ENCODE results near the gene SEL1L3. TPM values are rescaled to one million over a fixed set of nuclear protein-coding genes. Genes with fewer than 3 reads are reported as not detected.

The SEL1L3 gene
- total and polyA plus RNA-seq, 11 donors = 1.1 to 20.7 (median 3.6) TPM

GRCh38 chr4:25815586-25815985 is 47.2 kb downstream of the SEL1L3 start:
- intact Hi-C loops (cut with DNase I) = no loop called here
- H3K4me3 ChIP-seq = no peak overlapping the region
- H3K9me3 ChIP-seq = no peaks in the 10 kb centered on the region
- H3K4me1 ChIP-seq = peaks cover 0 to 16% (median 11%) of the 10 kb centered on the region in 12 donors
- DNase-seq = no peak
- peaks cover 0 to 27% (median 0%) of the 10 kb centered on the region in 9 donors for H3K36me3 ChIP-seq
- no peaks in the 10 kb centered on the region for H3K27me3 ChIP-seq
- no peak for ATAC-seq
- 92 to 97% (median 96%) methylated on average over 5 of the region's 5 CpGs for WGBS, 4 donors
- TF ChIP-seq CTCF (IDR thresholded peaks at IDR 0.05) = no peak
- no peak for TF ChIP-seq POLR2A (IDR thresholded peaks at IDR 0.05)
- H3K27ac ChIP-seq = no peak overlapping the region

GRCh38 chr4:25814301-25815136 is 48.3 kb downstream of the SEL1L3 start:
- Histone ChIP-seq H3K4me1 (peaks cover 0 to 16% (median 11%) of the 10 kb centered on the region in 12 donors), H3K4me3 (no peak overlapping the region), H3K27me3 (no peaks in the 10 kb centered on the region), H3K9me3 (no peaks in the 10 kb centered on the region), H3K36me3 (peaks cover 0 to 16% (median 0%) of the 10 kb centered on the region in 9 donors), H3K27ac (peak overlapping the region in 3 of 12 donors; percentile 3 to 54 (median 42))
- DNase-seq (peak in 4 of 5 donors; percentile 41 to 51 (median 44)), ATAC-seq (peak; percentile 77 to 81 (median 81))
- 53 to 62% (median 58%) methylated on average over 13 of the region's 13 CpGs for WGBS, 4 donors
- intact Hi-C loops (cut with DNase I) = no loop called here
- no peak for TF ChIP-seq CTCF (IDR thresholded peaks at IDR 0.05)

GRCh38 chr4:25813448-25814106 is 49.2 kb downstream of the SEL1L3 start:
- Histone ChIP-seq H3K9me3 (no peaks in the 10 kb centered on the region), H3K36me3 (peaks cover 0 to 7% (median 0%) of the 10 kb centered on the region in 9 donors), H3K4me1 (peaks cover 0 to 16% (median 11%) of the 10 kb centered on the region in 12 donors), H3K27ac (peak overlapping the region in 2 of 12 donors; percentile 42 to 54), H3K4me3 (no peak overlapping the region), H3K27me3 (no peaks in the 10 kb centered on the region)
- peak; percentile 53 to 86 (median 67) for ATAC-seq
- intact Hi-C loops (cut with DNase I) = no loop called here
- DNase-seq = no peak
- 50 to 56% (median 53%) methylated on average over 9 of the region's 9 CpGs for WGBS, 4 donors
- TF ChIP-seq POLR2A (IDR thresholded peaks at IDR 0.05) = no peak
- TF ChIP-seq CTCF (IDR thresholded peaks at IDR 0.05) = no peak

GRCh38 chr4:25811841-25812240 is 50.9 kb downstream of the SEL1L3 start:
- no peaks in the 10 kb centered on the region for H3K36me3 ChIP-seq
- H3K4me1 ChIP-seq = peaks cover 0 to 16% (median 11%) of the 10 kb centered on the region in 12 donors
- TF ChIP-seq POLR2A (IDR thresholded peaks at IDR 0.05) = no peak
- no peak for TF ChIP-seq CTCF (IDR thresholded peaks at IDR 0.05)
- intact Hi-C loops (cut with DNase I) = no loop called here
- ATAC-seq = no peak
- no peak overlapping the region for H3K4me3 ChIP-seq
- H3K9me3 ChIP-seq = no peaks in the 10 kb centered on the region
- H3K27me3 ChIP-seq = no peaks in the 10 kb centered on the region
- DNase-seq = no peak
- 92 to 96% (median 95%) methylated on average over 9 of the region's 9 CpGs for WGBS, 4 donors
- no peak overlapping the region for H3K27ac ChIP-seq
